ENCODE results near the gene MXD4.
"Not testable (repeated sequence)": the region's sequence is repeated elsewhere in the genome, so short reads cannot be mapped to it uniquely, and the experiment has no call there.

MXD4 gene

DNA sequence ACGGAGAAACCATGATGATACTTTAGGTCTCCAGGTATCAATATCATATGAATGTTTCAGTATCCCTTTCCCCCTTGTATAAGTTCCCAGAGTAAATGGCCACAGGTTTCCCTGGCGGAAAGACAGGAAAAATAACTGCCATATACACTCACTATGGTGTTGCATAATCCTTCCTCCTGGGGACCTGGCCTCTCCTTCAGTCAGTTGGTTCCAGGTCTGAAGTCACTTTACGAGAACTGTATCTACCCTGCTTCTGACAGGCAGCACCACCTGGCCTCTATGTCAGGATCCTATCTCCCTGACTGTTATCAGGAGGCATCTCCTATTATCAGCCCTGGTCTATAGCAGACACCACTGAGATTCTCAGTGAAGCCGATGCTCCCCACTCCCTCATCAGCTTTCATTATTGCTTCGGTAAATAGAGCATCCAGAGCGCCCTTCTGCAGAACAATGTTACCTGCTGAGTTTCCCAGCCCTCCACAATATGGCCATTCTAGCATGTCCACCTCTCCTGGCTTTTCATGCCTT is 42.6 kb downstream of the MXD4 start:
- no peak for DNase-seq (ENCODE audit: low read depth in 2 of 2)

DNA sequence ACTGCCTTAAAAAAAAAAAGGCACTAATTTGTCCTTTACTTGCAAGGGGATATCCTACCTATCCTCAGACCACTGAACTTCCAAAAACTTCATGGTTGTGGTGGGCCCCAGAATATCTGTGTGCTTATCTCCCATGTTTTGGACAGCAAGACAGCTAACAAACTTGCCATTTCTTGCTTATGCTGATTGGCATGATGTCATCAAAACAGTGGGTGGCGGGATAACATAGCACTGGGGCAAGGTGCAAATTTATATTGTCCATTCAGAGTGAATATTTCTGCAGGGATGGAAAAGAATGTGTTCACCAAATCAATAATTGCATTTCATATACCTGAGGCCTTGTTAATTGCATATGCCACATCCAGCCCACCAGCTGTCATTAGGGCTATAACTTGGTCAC is 43.5 kb downstream of the MXD4 start:
- DNase-seq (ENCODE audit: low read depth in 2 of 2) = no peak

DNA sequence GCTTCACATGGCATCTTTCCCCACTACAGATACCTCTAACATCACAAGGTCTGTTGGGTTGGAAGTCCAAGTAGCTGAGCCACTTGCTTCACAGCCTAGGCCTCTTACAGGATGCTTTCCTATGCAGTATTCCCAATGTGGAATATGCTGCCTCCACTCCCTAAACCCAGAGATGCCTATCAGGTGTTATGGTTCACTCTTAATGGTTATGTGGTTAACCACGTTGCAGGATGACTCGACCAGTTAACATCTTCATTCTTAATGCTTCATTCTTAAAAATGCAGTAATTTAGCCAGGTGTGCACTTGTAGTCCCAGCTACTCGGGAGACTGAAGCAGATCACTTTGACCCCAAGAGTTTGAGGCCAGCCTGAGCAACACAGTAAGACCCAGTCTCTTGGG is 44.2 kb downstream of the MXD4 start:
- no peak for DNase-seq (ENCODE audit: low read depth in 2 of 2)

DNA sequence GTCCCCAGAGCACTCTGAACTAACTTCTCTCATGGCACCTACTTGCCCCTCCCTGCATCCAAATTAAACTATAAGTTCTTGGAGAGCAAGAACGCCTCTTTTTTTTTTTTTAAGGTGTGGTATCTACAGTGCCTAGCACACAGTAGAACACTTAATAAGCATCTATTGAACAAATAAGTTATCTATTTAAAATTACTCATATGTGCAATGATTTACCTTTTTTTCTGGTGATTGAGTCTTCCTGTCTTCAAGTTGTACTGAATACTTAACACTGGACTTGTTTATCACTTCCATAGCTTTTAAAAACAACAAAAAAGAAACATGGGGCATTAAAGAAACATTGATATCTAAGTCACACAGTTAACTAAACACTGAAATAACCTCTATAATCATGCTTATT is 49.1 kb downstream of the MXD4 start:
- no peak for DNase-seq (ENCODE audit: low read depth in 2 of 2)

DNA sequence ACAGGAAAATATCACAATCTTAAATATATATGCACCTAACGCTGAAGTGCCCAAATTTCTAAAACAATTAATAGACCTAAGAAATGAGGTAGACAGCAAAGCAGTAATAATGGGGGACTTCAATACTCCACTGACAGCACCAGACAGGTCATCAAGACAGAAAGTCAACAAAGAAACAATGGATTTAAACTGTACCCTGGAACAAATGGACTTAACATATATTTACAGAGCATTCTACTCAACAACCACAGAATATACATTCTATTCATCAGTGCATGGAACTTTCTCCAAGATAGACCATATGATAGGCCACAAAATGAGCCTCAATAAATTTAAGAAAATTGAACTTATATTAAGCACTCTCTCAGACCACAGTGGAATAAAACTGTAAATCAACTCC is 59.1 kb downstream of the MXD4 start:
- not testable (repeated sequence) for DNase-seq (ENCODE audit: low read depth in 2 of 2)
